Heart right ventricle (tissue), 16 donors: Measurements from ENCODE around the gene RASGRP1. TPM values are rescaled to one million over a fixed set of nuclear protein-coding genes. Genes with fewer than 3 reads are reported as not detected.

Experiments
- ATAC-seq, 8 donors: fragments of 200-7000 bp; cut with Tn5 transposase; one replicate each; pipeline ENCODE4 v1.9.1; 2020; ENCODE audit warnings: mild to moderate bottlenecking in 8 of 8, moderate library complexity in 8 of 8, moderate number of reproducible peaks in 1 of 8
- DNase-seq, 2 donors: peaks; one replicate each; pipeline ENCODE4 v3.0.0-alpha.2; 2020
- H3K27ac ChIP-seq, 10 donors: fragments of 200-600 bp; sonication (generic) in 2 of 10; one replicate each; pipeline versions ENCODE4 v1.5.0 to v1.8.0; 2020 to 2022; ENCODE audit warnings: mild to moderate bottlenecking in 3 of 10
- H3K27me3 ChIP-seq, 7 donors: fragments of 200-600 bp; one replicate each; pipeline ENCODE4 v1.8.0; 2021 to 2022; ENCODE audit warnings: mild to moderate bottlenecking in 2 of 7
- H3K36me3 ChIP-seq, 9 donors: fragments of 200-600 bp; sonication (generic) in 1 of 9; one replicate each; pipeline versions ENCODE4 v1.5.0 to v1.8.0; 2020 to 2022; ENCODE audit warnings: mild to moderate bottlenecking in 2 of 9
- H3K4me1 ChIP-seq, 9 donors: fragments of 200-600 bp; sonication (generic) in 1 of 9; one replicate each; pipeline versions ENCODE4 v1.5.0 to v1.8.0; 2020 to 2022; ENCODE audit warnings: mild to moderate bottlenecking in 4 of 9
- H3K4me3 ChIP-seq, 10 donors: fragments of 200-600 bp; sonication (generic) in 2 of 10; one replicate each; pipeline versions ENCODE4 v1.5.0 to v1.8.0; 2020 to 2022; ENCODE audit warnings: mild to moderate bottlenecking in 7 of 10, moderate library complexity in 2 of 10
- H3K9me3 ChIP-seq, 11 donors: fragments of 200-600 bp in 10 of 11; sonication (generic) in 2 of 11; one replicate each; pipeline versions ENCODE4 v1.5.0 to v1.8.0; 2013 to 2022; ENCODE audit warnings: mild to moderate bottlenecking in 2 of 11, control low read depth in 1 of 11, moderate library complexity in 1 of 11
- CTCF ChIP-seq, 9 donors: fragments of 200-600 bp; sonication (generic) in 2 of 9; IDR thresholded peaks; one replicate each; pipeline versions ENCODE4 v1.5.0 to v1.8.0; 2021 to 2022; ENCODE audit warnings: antibody characterized with exemption in 9 of 9, mild to moderate bottlenecking in 5 of 9, moderate library complexity in 1 of 9
- WGBS, 2 donors: extraction: QIAGEN DNeasy Blood & Tissue Kit; methylation state at CpG; one replicate each; pipeline ENCODE4 v1.1.7; 2013; ENCODE audit warnings: inconsistent platforms in 1 of 2; 5-methylcytosine and 5-hydroxymethylcytosine counted together
- intact Hi-C, 10 donors: fragments of 100-400 bp; cut with DNase I; formaldehyde crosslinking; loops; one replicate each; pipeline versions ENCODE4 v1.11.1 to v1.14.2; 2022
- polyA plus RNA-seq, 2 donors: library from polyadenylated mRNA; stranded (reverse); fragments of 200-250 nt; gene quantifications; one replicate each; pipeline ENCODE4 v1.2.3, GENCODE V29; 2013
- total RNA-seq, 10 donors: library from RNA; stranded (reverse); fragmentation: NEBNext Ultra II Directional in 3 of 10; extraction: Animal tissue kit (Norgen Biotek cat#: 25700) in 3 of 10; gene quantifications; one replicate each; pipeline versions ENCODE4 v1.2.1 to v1.2.4, GENCODE V29; 2021 to 2023
- donor health status: Arrhythmogenic right ventricular cardiomyopathy.
- donor health status: ischemic (EF 13 %, LVEDD 7.1; RV severe dilation, severe dysfunction).
- donor health status: healthy with polysubstance abuse.
- donor health status: DM: no; HTN: yes; CAD: no.
- donor health status: DM: no; HTN: no; CAD: no.
- donor health status: ischemic (EF 25% LVEDD 6.9; RV normal size, moderate dysfunction).
- donor health status: ischemic (EF 25% LVEDD 5.7; RV mildly dilated, moderate dysfunction).
- donor health status: healthy.
- donor health status: DM: yes; HTN: yes; CAD: no.
- donor health status: Ischemic cardiomyopathy.
- donor health status: ischemic (EF 35%, LVEDD 5.7; RV mildly dilated, moderate dysfunction).
- donor health status: nonischemic (EF 11% LVEDD 7.7; RV severe dilation, severe dysfunction).
- donor health status: DM: yes; HTN: yes; CAD: no.
- donor health status: PGD.
- donor health status: ischemic (EF 29% LVEDD 5.4; RV normal size, mild dysfunction).
- donor health status: nonischemic (EF 23%, LVEDD 6.1; RV moderate dilation, normal function).

Gene RASGRP1
- total and polyA plus RNA-seq, 12 donors: 0.04 to 3.0 (median 0.42) TPM; not detected in 1

- H3K27me3 ChIP-seq: no peaks in the 10 kb centered on the region
- H3K36me3 ChIP-seq: peaks cover 0 to 88% (median 18%) of the 10 kb centered on the region in 9 donors
- intact Hi-C loops: loop anchor here in 4 of 10 donors (10.0 kb wide), 3 partner anchors 87 to 217 kb away; partner anchors contain the start of gene RASGRP1 (in 1 of the 4)
- TF ChIP-seq CTCF (IDR thresholded peaks at IDR 0.05): no peak
- DNase-seq (no peak), ATAC-seq (no peak)
- no peak overlapping the region for H3K27ac ChIP-seq
- H3K4me1 ChIP-seq: peaks cover 0 to 9% (median 0%) of the 10 kb centered on the region in 9 donors
- 67 to 74% methylated on average over 4 of the region's 4 CpGs for WGBS, 2 donors
- no peaks in the 10 kb centered on the region for H3K9me3 ChIP-seq
- H3K4me3 ChIP-seq: no peak overlapping the region
Observed at GRCh38 chr15:38477637-38478036, 87.0 kb downstream of the RASGRP1 start.

GRCh38 chr15:38476120-38476519, 88.5 kb downstream of the RASGRP1 start:
- 98% methylated on average over 1 of the region's 1 CpG for WGBS, 2 donors
- no peaks in the 10 kb centered on the region for H3K9me3 ChIP-seq
- no peaks in the 10 kb centered on the region for H3K27me3 ChIP-seq
- no peak for TF ChIP-seq CTCF (IDR thresholded peaks at IDR 0.05)
- DNase-seq (no peak), ATAC-seq (no peak)
- H3K4me3 ChIP-seq: no peak overlapping the region
- intact Hi-C loops: loop anchor here in 4 of 10 donors (10.0 kb wide), 3 partner anchors 89 to 219 kb away; partner anchors contain the start of gene RASGRP1 (in 1 of the 4)
- H3K36me3 ChIP-seq: peaks cover 0 to 85% (median 14%) of the 10 kb centered on the region in 9 donors
- no peak overlapping the region for H3K27ac ChIP-seq
- peaks cover 0 to 9% (median 0%) of the 10 kb centered on the region in 9 donors for H3K4me1 ChIP-seq

DNA sequence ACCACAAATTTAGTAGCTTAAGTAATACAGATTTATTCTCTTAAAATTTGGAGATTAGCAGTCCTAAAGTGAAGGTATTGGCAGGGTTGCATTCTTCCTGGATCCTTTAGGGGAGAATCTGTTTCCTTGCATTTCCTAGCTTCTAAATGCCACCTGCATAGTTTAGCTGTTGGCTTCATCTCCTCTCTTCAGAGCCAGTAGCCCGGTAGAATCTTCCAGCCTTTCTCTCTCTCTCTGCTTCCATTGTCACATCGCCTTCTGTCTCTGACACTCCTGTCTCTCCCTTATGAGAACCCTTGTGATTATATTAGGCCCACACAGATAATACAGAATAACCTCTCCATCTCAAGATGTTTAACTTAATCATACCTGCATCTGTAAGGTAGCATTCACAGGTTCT, 89.3 kb downstream of the RASGRP1 start:
- 91 to 94% methylated on average over 2 of the region's 2 CpGs for WGBS, 2 donors
- no peak for DNase-seq
- no peaks in the 10 kb centered on the region for H3K9me3 ChIP-seq
- intact Hi-C loops: loop anchor here in 4 of 10 donors (10.0 kb wide), 3 partner anchors 89 to 219 kb away; partner anchors contain the start of gene RASGRP1 (in 1 of the 4)
- no peaks in the 10 kb centered on the region for H3K27me3 ChIP-seq
- H3K36me3 ChIP-seq: peaks cover 0 to 91% (median 14%) of the 10 kb centered on the region in 9 donors
- ATAC-seq: no peak
- H3K4me3 ChIP-seq: no peak overlapping the region
- peaks cover 0 to 9% (median 0%) of the 10 kb centered on the region in 9 donors for H3K4me1 ChIP-seq
- H3K27ac ChIP-seq: no peak overlapping the region
- no peak for TF ChIP-seq CTCF (IDR thresholded peaks at IDR 0.05)

DNA sequence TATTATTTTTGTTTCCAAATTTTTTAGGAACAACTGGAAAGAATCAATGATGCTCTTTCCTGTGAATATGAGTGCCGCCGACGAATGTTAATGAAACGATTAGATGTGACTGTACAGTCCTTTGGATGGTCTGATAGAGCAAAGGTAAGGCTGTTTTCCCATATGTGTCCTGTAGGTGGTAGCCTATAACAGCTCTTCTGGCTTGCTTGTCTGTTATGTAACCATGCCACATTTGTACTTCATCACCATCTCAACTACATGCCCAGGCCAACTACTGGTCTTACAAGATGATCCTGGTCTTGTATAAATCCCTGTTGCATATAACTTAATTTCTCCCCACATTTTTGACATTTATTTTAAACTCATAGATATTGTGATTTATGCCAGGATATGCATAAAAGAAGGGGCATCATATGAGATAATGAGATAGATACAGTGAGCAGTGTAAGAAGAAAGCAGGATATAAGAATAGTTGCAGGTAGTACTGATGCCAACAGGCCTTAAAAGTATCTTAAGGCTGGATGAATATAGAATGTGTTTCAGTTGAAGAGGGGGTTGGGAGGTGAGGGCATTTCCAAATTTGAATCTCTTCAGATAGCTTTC, 90.4 kb downstream of the RASGRP1 start:
- Histone ChIP-seq H3K4me3 (no peak overlapping the region), H3K9me3 (no peaks in the 10 kb centered on the region), H3K36me3 (peaks cover 0 to 98% (median 14%) of the 10 kb centered on the region in 9 donors), H3K27me3 (no peaks in the 10 kb centered on the region), H3K4me1 (peaks cover 0 to under 1% (median 0%) of the 10 kb centered on the region in 9 donors), H3K27ac (no peak overlapping the region)
- ATAC-seq (peak; percentile 79 to 93 (median 84)), DNase-seq (peak in 1 of 2 donors; percentile 11)
- intact Hi-C loops: loop anchor here in 7 of 10 donors (5.0 to 10.0 kb wide), 6 partner anchors 91 to 223 kb away; partner anchors contain the start of gene RASGRP1 (in 1 of the 7)
- 59 to 67% methylated on average over 4 of the region's 4 CpGs for WGBS, 2 donors
- TF ChIP-seq CTCF (IDR thresholded peaks at IDR 0.05): peak; percentile 16 to 71 (median 65)
